NCI-H2029 treated with DMSO at 0.1 percent for 48 hours (cell line): Measurements from ENCODE around the gene ADGRL4.
"Not testable (repeated sequence)": the region's sequence is repeated elsewhere in the genome, so short reads cannot be mapped to it uniquely, and the experiment has no call there.

Experiments used
- DNase-seq: peaks from one replicate; lab custom pipeline; 2025; lab: John Stamatoyannopoulos, UW

ADGRL4 gene

GRCh38 chr1:78918157-78918556 lies 88.4 kb downstream of the ADGRL4 start:
- no peak for DNase-seq

GRCh38 chr1:78916986-78917385 lies 89.5 kb downstream of the ADGRL4 start:
- DNase-seq = no peak

GRCh38 chr1:78913950-78914349 lies 92.6 kb downstream of the ADGRL4 start:
- DNase-seq = no peak

- no peak for DNase-seq
Observed at GRCh38 chr1:78911956-78912880, 94.3 kb downstream of the ADGRL4 start.

- DNase-seq = no peak
Observed at GRCh38 chr1:78902641-78903040, 103.9 kb downstream of the ADGRL4 start.

- no peak for DNase-seq
Observed at GRCh38 chr1:78894811-78895210, 111.7 kb downstream of the ADGRL4 start.

- DNase-seq = no peak
Observed at GRCh38 chr1:78892260-78892840, 114.2 kb downstream of the ADGRL4 start.

GRCh38 chr1:78887458-78887857 lies 119.1 kb downstream of the ADGRL4 start:
- no peak for DNase-seq

GRCh38 chr1:78884685-78885452 lies 121.7 kb downstream of the ADGRL4 start:
- DNase-seq = no peak

GRCh38 chr1:78880223-78880622 lies 126.3 kb downstream of the ADGRL4 start:
- no peak for DNase-seq

GRCh38 chr1:78875986-78876385 lies 130.5 kb downstream of the ADGRL4 start:
- DNase-seq = not testable (repeated sequence)

- DNase-seq = not testable (repeated sequence)
Observed at GRCh38 chr1:78872801-78873200, 133.7 kb downstream of the ADGRL4 start.

- no peak for DNase-seq
Observed at GRCh38 chr1:78871249-78871648, 135.3 kb downstream of the ADGRL4 start.

GRCh38 chr1:78869136-78869535 lies 137.4 kb downstream of the ADGRL4 start:
- no peak for DNase-seq

GRCh38 chr1:78864175-78864574 lies 142.4 kb downstream of the ADGRL4 start:
- no peak for DNase-seq

- no peak for DNase-seq
Observed at GRCh38 chr1:78856096-78856495, 150.4 kb downstream of the ADGRL4 start.

- no peak for DNase-seq
Observed at GRCh38 chr1:78855258-78855657, 151.3 kb downstream of the ADGRL4 start.

GRCh38 chr1:78854556-78854955 lies 152.0 kb downstream of the ADGRL4 start:
- DNase-seq = no peak

- no peak for DNase-seq
Observed at GRCh38 chr1:78843546-78843945, 163.0 kb downstream of the ADGRL4 start.

- DNase-seq = no peak
Observed at GRCh38 chr1:78843111-78843510, 163.4 kb downstream of the ADGRL4 start.

GRCh38 chr1:78840453-78841271 lies 165.9 kb downstream of the ADGRL4 start:
- DNase-seq = no peak
